ENCODE results near the gene RHOU. TPM values are rescaled to one million over a fixed set of nuclear protein-coding genes. Genes with fewer than 3 reads are reported as not detected.

Gene RHOU
- total and polyA plus RNA-seq, 2 of the 13 experiments (the other 11 are each of a cell fraction or from before 2014, with no cell fraction given), result 11.9 to 18.5 TPM

GRCh38 chr1:228756457-228756856 lies 21.2 kb downstream of the RHOU start (continued):
- no peak for TF ChIP-seq CEBPZ (IDR thresholded peaks at IDR 0.05; ENCODE audit: low read length)
- no peak for TF ChIP-seq SYNCRIP (IDR thresholded peaks at IDR 0.05; ENCODE audit: insufficient read depth, low read depth, low read length)
- no peak for TF ChIP-seq SMYD3 (CRISPR knock-in tag; IDR thresholded peaks at IDR 0.05)

- CTCF ChIA-PET (ENCODE audit: low intra/inter-chr PET ratio, low total read pairs), result no interaction called here
- ATAC-seq, result no peak; the same call in 2 of the 3 replicates
- Histone ChIP-seq H3K79me2 (ENCODE audit: insufficient read depth, low read length) (no peaks in the 10 kb centered on the region), H3K4me2 (ENCODE audit: low read depth, low read length) (peak overlapping the region; percentile 40; the same call in 1 of the 2 replicates), H3K9me3 (ENCODE audit: low read length) (no peaks in the 10 kb centered on the region), H3K4me3 (replicated peaks in 1 of 3; ENCODE audit: insufficient read depth in 1 of 3, low read depth in 2 of 3, low read length in 3 of 3) (no peak overlapping the region), H3K9ac (ENCODE audit: insufficient read depth, low read depth, low read length) (no peak overlapping the region), H2AFZ (ENCODE audit: low read length) (no peak overlapping the region), H3K27ac (ENCODE audit: extremely low read length, insufficient read depth, low read length) (no peak overlapping the region), H4K20me1 (ENCODE audit: insufficient read depth, low read length) (no peaks in the 10 kb centered on the region), H3K4me1 (ENCODE audit: insufficient read depth, low read length) (peaks cover 45% of the 10 kb centered on the region), H3K27me3 (ENCODE audit: control insufficient read depth in 1 of 2, insufficient read depth in 2 of 2, low read length in 2 of 2) (peaks cover 4 to 18% of the 10 kb centered on the region in 2 experiments; a peak in 4 of 5 replicates), H3K36me3 (replicated peaks in 1 of 2; ENCODE audit: control insufficient read depth in 1 of 2, insufficient read depth in 2 of 2, low read length in 2 of 2) (no peaks in the 10 kb centered on the region)
- 43% methylated on average over 2 of the region's 4 CpGs for WGBS (ENCODE audit: low lambda C conversion rate)
- POLR2A ChIA-PET, result no interaction called here
- FAIRE-seq, result no peak
- no TSS peak for BruUV-seq (replicated peaks)
- intact Hi-C loops (cut with micrococcal nuclease; ENCODE audit: unreplicated experiment) (no loop called here), in situ Hi-C loops (cut with HindIII; ENCODE audit: extremely low pct_ligation_motif_present, low pct_unique_long_range_greater_than_20kb) (no loop called here)
- no peak for DNase-seq (ENCODE audit: low spot score)
- TF ChIP-seq CCAR2 (optimal IDR thresholded peaks at IDR 0.05; ENCODE audit: low read depth, low read length) (no peak), ZNF614 (CRISPR knock-in tag; IDR thresholded peaks at IDR 0.05; ENCODE audit: borderline replicate concordance) (peak; percentile 95)
Observed at GRCh38 chr1:228758447-228758846, 23.2 kb downstream of the RHOU start.

Data from HepG2 (cell line).